T-helper 2 cell (primary cell): ENCODE results near the gene SRSF4.
"Not testable (repeated sequence)": the region's sequence is repeated elsewhere in the genome, so short reads cannot be mapped to it uniquely, and the experiment has no call there.

Experiments
- DNase-seq, 5 experiments: peaks; one replicate each; pipeline versions ENCODE4 v3.0.0 to v3.0.0-alpha.2; 2012 to 2022
- total RNA-seq, 2 donors: gene quantifications; one replicate each; lab custom pipeline; 2026; lab: John Stamatoyannopoulos, UW

The SRSF4 gene
- total RNA-seq = 137 to 176 reads per million in 2 donors

DNA sequence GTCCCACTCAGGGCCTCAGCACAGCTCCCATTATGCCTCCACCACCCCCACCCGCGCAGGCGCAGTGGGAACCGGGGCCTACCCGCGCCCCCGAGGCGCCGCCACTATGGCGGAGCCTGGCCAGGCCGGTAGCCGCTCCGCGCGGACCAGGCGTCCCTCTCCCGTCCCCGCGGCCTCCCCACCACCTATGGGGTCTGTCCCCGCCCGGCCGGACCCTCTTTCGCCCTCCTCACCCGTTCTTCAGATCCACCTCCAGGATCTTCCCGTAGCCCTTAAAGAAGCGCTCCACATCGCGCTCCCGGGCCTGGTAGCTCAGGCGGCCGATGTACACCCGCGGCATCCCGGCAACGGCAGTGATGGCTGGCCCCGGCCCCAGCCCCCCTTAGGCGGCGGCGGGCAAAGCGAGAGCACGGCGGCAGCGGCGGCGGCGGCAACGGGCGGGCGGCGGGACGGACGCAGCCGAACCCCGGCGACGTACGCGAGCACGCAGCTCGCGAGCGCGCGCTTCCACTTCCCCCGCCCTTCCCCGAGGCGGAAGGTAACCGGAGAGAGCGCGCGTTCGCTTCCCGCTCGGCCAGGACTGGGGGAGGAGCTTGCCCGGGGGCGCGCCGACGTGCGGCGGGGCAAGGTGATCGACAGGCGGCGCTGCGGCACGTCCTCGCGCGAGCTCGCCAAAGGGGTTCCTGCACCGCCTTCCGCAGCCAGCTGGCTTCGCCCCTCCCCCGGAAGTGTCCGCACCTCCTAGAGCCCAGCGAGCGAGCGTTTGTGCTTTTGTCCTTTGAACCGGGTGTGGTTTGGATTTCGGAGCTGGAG is at the start of gene SRSF4:
SRSF4 (minus strand) TSS at position 488 of the 813 bp plus-strand sequence; CDS start at position 340, 148 bp downstream.
- DNase-seq = peak; percentile 98 to 99 (median 98)

DNA sequence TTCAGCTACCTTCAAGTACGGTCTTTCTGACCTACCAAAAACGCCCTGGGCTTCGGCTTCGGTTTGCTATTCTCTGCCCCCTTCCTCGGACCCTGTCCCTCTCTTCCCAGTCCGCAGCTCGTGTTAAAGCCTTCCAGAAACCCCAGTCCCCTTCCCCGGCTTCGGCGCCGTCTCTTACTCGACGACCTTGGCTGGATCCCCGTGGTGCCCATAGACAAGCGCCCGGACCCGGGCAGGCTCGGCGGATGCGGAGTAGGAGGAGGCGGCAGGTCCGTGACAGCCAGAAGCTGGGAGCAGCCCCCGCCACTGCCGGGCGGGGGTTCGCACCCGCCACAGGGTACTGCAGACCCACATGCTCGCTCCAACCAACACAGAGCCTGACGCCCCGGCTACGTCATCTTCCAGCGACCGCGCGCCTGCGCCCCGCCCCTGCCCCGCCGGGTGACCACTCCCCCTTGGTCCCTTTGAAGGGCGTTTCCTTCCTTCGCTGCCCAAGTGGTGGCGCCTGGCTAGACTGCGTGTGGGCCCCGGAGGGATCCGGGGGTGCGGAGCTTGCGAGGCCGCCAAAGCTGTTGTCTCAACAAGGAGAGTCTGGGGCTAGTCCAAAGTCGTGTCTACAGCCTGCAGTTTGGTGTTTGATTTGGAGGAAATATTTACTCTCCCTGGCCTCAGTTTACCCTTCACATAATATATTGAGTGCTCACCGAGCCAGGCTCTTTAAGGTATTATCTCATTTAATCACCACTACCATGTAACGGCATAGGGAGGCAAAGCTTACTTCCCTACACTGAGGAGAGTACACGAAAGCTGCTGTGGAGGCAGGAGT is 49.1 kb upstream of the SRSF4 start, which contains the start of gene MECR:
MECR (minus strand) TSS at position 382 of the 826 bp plus-strand sequence; CDS start at position 354, 28 bp downstream.
- peak; percentile 86 to 93 (median 93) for DNase-seq

DNA sequence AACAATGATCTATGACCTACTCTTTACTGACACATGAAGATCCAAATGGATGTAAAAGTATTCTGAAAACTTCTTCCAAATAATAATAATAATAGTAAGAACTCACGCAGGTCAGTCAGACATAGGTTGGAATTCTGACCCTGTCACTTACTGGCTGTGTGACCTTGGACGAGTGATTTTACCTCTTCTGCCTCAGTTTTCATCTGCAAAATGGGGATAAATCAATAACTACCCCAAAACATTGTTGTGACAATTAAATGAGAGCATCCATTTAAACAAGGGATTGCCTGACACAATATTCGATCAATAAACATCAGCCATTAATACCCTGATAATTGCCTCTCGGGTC is 48.5 kb upstream of the SRSF4 start:
- no peak for DNase-seq

DNA sequence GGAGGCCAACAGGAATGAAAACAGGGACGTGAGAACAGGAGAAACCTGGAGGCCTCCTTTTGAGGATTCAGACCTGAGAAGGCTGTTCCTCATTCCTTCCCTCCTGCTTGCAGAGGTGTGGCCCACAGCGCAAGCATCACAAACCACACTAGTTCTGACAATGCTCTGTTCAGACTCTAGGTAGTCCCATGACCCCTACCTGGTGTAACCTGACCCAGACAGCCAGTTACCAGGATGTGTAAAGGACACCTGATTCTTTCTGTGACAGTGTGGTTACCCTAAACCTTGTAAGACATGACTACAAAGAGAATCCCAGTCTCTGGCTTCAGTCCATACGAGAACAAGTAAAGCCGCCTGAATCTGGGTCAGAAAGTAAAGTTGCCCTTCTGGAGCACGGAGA is 45.8 kb upstream of the SRSF4 start:
- DNase-seq = no peak

DNA sequence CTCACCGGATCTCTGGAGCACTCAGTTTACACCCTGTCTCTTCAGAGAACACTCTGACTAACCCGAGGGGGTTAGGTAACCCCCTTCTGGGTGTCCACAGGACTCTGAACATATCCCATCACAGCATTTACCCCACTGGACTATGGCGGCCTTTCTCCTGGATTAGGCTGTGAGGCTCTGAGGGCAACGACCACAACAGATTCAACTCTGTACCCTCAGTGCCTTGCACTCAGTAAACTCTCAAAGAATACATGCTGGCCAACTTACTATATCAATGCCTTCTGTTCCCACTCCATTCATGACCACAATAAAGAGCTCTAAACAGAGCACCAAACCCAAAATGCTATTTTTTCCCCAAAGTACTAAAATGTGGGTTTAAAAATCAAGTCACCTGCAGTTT is 43.7 kb upstream of the SRSF4 start:
- DNase-seq = no peak

DNA sequence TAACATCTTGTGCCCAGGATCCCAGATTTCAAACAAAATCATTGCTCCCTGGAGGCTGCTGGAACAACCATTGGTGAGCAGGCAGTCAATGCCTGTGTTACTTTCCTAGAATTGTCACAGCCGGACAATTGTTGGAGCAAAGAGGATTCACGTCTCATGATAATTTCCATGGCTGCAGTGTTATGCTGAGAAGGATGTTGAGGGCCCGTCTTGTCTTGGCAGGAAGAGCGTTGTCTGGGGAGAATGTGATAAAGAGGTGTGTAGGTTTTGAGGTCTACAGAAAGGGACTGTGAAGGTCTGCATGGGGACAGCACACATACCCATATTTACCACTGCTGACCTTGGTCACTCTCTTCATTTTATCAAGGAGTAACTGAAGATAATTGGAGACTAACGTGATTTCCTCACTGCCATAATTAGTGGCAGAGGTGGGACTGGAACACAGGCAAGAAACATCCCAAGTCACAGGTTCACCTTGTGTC is 42.7 kb upstream of the SRSF4 start:
- no peak for DNase-seq

DNA sequence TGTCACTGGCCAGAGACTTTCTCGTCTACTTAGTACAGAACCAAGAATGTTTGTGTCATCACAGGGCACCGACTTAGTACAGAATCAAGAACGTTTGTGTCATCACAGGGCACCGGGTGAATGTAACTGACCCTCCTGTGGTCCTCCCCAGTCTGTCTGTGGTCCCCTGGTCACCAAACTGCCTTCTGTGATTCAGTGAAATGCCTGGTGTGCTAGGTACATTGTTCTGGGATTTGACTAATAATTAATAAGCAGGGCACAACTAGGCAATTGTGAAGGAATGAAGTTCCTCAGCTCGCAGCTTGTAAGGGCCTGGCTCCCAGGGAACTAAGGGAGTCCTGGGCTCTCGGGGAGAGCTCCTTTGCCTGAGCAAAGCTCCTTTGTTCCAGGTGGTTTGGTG is 41.8 kb upstream of the SRSF4 start:
- no peak for DNase-seq

DNA sequence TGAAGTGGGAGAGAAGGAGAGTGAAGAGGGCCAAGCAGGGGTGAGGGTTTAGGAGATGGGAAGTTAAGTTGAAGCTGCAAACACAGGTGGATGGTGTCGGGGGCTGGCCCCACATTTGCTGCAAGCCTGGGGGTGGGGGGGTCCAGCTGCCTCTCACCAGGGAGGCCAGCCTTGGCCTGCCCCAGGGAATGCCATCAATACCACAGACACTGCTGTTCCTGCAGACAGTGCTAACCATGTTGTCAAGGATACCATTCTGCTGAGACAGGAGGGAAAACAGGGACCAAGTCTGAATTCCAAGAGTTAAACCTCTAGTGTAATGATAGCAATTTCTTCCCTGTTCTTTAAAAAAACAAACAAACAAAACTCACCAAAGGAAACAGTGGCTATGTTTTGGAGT is 41.0 kb upstream of the SRSF4 start:
- DNase-seq = no peak

DNA sequence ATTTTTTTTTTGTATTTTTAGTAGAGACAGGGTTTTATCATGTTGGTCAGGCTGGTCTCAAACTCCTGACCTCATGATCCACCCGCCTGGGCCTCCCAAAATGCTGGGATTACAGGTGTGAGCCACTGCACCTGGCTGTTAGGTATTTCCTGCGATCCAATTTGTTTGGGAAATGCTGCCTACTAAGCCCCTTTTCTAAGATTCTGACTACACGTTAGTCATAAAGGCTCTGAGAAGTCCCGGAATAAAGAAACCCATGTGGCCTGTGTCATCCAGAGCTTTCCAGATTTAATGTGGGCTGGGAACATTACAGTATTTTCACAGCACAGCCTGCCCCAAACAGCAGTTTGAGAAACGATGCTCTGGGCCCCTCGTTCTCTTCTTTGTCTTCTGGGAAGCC is 40.6 kb upstream of the SRSF4 start:
- DNase-seq = not testable (repeated sequence)

DNA sequence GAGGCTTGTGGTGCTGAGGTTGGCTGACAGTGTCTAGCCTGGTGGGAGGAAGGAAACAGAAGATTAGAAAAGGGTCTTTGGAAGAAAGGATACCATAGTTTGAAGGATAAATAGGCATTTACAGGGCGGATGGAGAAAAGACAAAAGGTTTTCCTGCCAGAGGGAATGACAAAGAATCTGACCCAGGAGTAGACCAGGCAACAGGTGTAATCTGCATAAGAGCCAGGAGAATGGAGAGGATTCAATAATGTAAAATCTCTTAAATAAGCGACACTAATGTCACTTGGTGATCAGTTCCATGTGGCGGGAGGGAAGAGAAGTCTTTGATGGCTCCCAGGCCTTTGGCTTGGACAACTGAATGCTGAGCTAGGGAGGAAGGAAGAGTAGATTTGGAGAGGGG is 39.6 kb upstream of the SRSF4 start:
- no peak for DNase-seq

DNA sequence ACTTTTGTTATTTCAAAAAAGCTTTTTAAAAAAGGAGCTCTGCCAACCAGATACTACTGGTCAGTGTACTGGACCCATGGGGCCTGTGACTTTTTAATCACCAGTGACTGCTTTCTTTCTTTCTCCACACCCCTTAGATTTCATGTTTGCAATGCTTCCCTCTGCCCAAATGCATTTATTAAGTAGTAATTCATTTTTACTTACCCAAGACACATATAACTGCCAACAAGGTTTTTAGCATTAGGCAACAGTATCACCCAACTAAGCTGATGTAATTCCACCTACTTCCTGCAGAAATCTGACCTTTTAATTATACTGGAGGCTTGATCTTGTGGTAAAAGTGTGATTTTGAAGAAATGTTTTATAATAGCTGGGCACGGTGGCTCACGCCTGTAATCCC is 36.5 kb upstream of the SRSF4 start:
- no peak for DNase-seq

DNA sequence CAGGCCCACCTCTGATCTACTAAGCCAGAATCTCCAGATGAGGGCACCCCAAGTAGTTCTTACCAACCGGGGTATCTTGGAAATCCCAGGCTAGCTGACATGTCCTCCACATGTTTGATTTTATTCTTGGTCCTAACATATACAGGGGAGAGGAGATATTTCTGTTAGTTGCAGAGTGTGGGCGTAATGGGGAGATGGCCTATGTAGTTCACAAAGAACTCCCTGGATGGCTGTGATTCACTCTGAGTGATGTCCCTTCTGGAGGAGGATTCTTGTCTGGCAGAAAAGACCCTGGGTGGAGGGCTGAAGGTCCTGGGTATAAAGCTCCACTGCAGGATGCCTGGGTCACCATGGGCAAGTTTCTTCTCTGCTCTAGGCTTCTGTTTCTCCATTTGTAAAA is 35.9 kb upstream of the SRSF4 start:
- no peak for DNase-seq

DNA sequence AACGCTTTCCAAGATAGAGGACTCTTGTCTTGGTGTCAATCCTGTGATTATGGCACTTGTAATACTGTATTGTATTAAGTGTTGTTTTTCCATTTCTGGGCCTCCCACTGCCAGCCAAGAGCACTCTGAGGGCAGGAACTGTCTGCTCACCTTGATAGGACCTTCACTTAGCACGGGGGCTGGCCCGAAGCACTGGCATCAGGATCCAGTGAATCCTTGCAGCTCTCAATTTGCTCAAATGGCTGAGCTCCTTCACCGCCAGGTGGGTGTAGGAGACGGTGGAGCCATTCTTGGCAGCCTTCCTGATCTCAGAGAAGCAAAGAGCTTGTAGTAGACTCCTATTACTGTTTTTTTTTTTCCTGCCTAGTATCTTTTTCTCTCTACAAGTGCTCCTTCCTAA is 31.4 kb upstream of the SRSF4 start:
- DNase-seq = no peak

DNA sequence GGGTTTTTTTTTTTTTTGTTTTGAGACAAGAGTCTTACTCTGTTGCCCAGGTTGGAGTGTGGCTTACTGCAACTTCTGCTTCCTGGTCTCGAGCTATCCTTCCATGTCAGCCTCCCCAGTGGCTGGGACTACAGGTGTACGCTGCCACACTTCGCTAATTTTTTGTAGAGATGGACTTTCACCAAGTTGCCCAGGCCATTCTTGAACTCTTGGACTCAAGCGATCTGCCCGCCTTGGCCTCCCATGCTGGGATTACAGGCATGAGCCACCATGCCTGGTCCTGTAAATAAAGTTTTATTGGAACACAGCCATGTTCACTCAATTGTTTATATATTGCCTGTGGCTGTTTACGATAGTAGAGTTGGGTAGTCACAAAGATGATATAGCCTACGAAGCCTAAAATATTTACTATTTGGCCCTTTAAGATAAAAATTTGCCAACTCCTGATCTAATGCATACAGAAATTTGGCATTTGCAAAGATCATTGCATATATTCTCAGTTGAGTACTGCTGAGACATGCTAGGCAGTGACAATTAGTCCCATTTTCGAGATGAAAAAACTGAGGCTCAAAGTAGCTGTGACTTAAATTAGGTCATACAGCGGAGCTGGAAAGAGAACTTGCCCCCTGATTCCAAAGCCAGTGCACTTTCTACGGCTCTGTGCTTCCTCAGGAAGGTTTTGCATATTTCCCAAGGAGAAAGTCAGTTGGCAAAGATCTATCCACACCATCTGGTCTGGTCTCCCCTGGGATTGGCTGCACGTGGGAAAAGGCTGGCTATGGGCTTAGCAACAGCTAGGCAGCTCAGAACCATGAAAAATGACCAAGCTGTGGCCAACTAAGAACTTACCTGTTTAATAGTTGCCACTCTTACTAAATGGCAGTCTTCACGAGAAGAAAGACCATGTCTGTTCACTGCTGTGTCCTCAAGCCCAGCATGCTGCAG is 29.7 kb upstream of the SRSF4 start:
- DNase-seq = no peak

DNA sequence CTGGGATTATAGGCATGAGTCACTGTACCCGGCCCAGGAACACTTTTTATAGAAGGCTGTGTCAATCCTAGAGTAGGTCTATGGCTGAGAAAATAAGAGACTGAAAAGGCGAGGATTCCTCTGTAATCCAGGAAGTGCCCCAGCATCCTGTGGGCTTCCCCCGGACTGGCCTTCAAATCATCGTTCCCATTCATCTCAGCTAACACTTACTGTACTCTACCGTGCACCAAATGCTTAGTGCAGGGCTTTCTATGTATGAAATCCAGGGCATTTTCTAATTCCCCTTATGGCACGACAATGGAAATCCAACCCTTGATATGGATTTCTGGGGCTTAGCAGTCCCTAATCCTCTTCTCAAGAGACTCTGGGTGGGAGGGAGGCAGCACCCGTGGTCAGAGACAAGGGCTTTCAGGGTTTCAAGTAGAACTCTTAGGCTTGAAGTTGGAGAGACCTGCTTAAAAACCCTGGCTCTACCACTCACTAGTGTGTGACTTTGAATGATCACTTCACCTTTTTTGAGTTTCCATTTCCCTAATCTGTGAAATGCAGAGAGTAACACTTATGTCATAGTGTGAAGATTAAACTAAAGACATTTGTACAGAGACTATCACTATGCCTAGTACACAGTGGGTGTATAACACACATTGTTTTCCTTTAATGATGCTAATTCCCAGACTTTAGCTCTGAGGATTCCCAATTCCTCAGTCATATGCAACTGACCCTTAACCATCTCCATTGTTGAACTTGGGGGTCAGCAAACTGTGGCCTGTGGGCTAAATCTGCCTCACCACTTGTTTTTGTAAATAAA is 28.8 kb upstream of the SRSF4 start:
- DNase-seq = no peak

DNA sequence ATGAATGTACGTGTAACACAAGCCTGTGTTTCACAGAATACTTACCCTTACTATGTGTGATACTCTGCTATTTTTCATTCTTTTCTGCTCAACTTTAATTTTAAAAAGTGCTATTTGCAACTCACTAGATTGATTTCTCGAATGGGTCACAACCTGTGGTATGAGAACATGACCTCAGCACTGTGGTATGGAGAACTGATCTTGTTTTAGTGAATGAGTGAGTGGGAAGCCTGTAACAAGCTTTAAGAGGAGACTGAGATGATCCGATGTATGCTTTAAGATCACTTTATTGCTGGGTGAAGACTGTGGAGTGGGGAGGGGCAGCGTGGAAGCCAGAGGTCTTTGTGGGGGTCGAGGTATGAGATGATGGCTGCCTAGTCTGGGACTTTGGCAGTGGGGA is 27.5 kb upstream of the SRSF4 start:
- DNase-seq = no peak

DNA sequence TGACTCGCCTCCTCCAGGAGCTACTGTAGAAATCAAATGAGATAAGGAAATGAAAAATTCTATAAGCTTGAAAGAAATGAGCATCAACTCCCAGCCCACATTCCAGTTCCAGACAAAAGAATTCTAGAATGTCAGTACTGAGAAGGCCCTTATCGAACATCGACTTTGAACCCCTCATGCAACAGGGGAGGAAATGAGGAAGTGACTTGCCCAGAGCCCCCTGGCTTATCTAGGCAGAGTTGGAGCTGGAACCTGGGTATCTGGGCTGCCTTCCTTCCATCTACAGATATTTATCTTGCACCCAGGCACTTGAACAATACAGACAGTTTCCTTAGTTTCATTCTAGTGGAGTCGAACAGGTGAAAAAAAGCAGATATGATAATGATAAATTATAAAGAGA is 26.7 kb upstream of the SRSF4 start:
- DNase-seq = no peak

DNA sequence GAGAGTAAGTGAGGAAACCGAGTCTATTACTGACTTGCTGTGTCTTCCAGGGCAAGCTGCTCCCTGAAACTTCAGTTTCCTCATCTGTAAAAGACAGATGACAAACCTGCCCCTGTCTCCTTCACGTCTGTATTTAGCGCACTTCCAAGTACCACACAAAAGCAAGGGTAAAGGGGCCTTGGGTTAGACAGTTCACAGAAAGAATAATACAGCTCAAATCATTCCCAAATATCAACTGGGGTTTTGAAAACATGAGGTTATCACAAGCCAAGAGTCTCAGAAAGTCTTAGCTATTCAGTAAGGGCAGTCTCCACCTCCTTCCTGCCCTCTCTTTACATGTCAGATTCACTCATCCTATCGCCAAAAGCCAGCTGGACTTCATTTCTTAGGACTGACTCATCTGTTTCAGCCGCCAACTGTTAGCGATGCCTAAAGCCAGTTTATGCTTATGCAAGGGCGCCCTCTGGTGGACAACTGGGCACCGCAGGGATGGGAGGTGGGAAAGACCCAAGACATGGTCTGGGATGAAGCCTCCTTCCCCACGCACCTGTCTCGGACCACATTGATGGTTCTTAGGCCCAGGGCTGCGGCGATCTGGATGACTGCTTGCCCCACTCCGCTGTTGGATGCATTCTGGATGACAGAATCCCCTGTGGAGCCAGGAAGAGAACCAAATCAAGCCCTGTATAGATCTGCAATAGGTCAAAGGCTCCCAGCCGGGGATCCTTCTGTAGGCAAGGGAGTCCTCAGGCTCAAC is 21.1 kb upstream of the SRSF4 start:
- DNase-seq = peak; percentile 59 to 87 (median 82)

DNA sequence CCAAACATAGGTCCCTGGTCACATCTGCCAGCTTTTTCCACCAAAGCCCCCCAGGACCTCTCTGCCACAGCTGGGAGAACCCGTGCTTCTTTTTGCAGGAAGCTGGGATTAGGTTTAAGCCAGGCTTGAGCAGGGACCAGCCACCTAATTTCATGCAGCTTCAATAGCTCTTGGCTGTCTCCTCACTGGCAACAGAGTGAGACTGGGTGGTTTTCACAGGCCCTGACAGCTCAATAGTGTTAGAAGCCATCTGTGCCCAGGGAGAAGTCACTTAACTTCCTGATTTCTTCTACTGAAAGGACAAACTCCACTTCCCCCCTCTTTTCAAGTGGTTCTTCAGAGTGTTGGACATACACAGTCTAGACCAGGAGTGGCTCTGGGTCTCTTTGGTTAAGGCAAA is 20.4 kb upstream of the SRSF4 start:
- DNase-seq = no peak

DNA sequence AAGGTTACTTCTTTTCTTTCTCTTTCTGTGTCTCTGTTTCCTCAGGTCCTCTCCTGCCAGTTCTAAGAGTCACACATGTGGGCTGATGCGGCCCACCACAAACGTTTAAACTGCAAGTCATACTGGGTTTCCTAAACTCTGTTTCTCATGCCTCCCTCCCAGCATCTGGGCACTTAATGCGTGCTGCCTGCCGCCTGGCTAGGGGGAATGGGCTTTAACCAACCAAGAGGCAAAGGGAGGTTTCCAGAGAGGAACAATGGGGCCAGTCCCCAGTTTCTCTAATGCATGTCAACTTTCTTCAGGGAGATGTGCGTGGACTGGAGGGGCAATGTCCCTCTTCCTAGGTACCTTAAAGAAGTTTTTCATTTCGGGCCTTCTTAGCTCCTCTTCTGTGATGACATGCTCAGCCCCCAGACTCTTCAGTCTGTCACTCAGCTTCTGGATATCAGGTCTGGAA is 19.9 kb upstream of the SRSF4 start:
- no peak for DNase-seq
